Fibroblast of the conjunctiva (primary cell): ENCODE data around the gene ZMYND12.
"Not testable (repeated sequence)": the region's sequence is repeated elsewhere in the genome, so short reads cannot be mapped to it uniquely, and the experiment has no call there.

ENCODE experiments used
- DNase-seq: peaks from one replicate; pipeline ENCODE4 v3.0.0-alpha.2; 2010; ENCODE audit warnings: low read depth

The ZMYND12 gene, protein sequence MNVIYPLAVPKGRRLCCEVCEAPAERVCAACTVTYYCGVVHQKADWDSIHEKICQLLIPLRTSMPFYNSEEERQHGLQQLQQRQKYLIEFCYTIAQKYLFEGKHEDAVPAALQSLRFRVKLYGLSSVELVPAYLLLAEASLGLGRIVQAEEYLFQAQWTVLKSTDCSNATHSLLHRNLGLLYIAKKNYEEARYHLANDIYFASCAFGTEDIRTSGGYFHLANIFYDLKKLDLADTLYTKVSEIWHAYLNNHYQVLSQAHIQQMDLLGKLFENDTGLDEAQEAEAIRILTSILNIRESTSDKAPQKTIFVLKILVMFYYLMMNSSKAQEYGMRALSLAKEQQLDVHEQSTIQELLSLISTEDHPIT

DNA sequence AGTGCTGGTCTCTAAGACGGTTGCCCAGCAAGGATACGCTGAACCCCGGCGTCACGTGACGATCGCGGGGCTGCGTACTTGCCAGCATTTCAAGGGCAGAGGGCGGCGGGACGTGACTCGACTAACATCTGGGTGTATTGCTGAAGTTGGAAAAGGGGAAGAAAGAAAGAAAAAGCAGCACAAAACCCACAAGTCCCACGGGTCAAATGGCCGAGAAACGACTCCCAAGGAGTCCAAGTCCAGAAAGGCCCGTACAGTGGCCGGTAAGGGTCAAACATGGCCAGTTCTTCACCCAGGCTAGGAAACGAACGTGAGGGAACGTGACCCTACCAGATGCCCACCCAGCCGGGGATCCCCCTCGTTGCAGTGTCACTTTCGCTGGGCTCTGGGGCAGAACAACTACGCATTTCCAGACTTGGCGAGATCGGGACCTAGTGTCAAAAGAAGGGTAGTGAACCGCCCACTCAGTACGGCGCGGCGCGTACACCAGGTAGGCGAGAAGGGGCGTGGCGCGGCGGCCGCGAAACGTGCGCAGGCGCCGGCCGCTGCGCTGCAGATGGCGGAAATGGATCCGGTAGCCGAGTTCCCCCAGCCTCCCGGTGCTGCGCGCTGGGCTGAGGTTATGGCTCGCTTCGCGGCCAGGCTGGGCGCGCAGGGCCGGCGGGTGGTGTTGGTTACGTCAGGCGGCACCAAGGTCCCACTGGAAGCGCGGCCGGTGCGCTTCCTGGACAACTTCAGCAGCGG, at the start of gene ZMYND12, which contains the start of gene PPCS:
Gene ZMYND12, minus strand, starts transcription at position 13 of the 744 bp plus-strand sequence. CDS start 25 bp downstream, outside the sequence.
Gene PPCS, plus strand, starts transcription at position 534 of the 744 bp plus-strand sequence. Its CDS starts 23 bp downstream, at position 557.
- peak; percentile 47 for DNase-seq

DNA sequence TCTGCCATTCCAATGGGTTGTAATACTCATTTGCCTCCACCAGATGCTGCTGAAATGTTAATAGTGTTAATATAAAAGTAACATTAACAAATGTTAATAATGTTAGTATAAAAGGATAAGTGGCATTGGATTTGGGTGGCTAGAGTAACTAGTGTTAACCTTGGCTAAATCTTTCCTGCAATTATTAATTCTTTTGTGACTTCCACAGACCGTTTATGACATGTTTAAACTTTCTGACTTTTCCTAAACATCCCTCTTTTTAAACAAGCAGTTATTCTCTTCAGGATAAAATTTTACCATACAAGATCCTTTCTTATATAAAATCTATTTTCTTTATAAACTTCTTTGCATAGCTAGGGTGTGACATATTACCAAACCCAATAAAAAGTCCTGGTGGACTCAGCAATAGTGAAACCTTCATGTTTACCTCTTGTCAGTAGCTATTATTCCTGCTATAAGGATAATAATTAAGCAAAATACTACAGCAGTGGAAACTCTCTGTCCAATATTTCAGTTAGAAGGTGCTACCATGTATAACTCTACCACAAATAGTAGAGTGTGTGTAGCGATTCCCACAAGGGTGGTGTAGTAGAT, 48.8 kb upstream of the ZMYND12 start:
- no peak for DNase-seq

DNA sequence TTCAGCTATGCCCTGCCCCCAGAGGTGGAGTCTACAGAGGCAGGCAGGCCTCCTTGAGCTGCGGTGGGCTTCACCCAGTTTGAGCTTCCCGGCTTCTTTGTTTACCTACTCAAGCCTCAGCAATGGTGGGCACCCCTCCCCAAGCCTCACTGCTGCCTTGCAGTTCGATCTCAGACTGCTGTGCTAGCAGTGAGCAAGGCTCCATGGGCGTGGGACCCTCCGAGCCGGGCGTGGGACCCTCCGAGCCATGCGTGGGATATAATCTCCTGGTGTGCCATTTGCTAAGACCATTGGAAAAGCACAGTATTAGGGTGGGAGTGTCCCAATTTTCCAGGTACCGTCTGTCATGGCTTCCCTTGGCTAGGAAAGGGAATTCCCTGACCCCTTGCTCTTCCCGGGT, 46.2 kb upstream of the ZMYND12 start:
- not testable (repeated sequence) for DNase-seq

DNA sequence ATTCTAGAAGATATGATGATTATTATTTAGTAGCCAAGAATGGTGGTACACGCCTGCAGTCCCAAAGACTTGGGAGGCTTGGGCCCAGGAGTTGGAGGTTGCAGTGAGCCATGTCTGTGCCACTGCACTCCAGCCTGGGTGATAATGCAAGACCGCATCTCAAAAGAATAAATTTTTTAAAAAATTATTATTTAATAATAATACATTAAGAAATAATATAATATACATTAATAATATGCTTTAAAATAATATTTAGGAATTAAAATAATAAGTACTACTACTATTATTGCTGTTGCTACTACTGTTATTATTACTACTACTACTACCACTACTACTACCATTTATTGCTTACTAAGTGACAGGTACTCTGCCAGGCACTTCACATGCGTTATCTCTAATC, 34.4 kb upstream of the ZMYND12 start:
- no peak for DNase-seq

DNA sequence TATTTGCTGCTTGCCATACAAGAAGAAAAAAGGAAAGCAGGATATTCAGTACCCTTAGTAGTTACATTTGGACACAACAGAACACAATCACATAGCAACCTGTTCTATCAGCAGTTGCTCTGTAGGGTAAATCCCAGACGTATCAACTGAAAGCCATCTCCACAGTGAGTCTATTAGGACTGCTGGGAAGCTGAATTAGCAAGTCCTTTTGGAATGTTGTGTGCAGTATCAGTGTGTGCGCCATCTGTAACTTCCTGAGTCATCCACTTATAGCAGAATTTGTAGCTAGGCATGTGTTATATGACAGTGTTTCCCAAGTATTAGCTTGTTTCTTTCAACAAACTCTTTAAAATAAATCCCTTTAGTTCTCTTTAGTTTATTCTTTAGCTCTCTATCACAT, 28.6 kb upstream of the ZMYND12 start:
- DNase-seq = peak; percentile 39

DNA sequence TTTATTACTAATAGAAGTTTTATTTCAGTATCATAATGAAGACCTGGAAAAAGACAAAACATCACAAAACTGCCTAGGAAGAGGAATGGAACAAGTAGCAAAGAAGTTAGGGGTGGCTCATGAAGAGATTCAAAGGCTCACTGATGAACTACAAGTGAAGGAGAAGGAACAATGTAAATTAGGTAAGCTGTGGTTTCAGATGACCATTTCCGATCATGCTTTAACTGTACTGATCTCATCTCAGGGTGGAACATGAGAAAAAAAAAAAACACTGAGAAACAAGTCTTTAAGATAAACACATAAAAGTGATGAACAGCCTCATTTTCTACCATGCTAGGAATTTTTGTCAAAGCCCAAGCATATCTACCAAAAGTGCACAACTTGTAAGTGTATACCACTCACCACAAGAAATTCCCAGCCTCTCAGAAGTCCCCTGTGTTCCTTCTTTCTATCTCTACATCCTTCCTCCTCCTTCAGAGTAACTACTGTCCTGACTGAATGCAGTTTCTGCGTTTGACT, 26.9 kb upstream of the ZMYND12 start:
- no peak for DNase-seq

DNA sequence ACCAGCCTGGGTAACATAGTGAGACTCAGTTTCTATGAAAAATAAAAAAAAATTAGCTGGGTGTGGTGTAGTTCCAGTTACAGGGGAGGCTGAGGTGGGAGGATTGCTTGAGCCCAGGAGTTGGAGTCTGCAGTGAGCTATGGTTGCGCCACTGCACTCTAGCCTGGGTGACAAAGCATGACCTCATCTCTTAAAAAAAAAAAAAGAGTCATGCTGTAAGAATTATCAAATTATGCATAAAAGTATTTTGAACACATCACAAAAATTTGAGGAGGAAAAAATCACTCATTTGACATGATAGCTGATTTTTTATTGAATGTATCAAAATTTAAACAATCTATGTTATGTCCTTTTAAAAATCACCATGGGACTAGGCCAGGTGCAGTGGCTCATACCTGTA, 25.1 kb upstream of the ZMYND12 start:
- no peak for DNase-seq

DNA sequence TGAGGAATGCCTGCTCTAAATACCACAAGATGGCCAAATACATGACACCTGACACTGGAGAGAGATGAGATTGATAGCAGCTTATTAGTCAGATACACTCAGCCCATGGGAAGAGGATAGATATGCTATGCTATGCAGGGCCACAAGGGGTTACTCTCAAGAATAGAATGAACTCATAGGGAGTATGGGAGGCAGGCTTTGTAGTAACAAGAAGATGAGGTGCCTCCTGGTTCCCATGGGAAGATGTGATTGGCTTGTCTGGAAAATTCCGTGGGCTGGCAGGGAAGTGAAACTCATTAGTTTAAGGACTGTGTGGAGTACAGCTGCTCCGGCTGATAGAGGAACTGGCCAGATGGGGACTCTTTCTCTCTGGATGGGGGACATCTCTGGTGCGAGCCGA, 23.8 kb upstream of the ZMYND12 start:
- no peak for DNase-seq

DNA sequence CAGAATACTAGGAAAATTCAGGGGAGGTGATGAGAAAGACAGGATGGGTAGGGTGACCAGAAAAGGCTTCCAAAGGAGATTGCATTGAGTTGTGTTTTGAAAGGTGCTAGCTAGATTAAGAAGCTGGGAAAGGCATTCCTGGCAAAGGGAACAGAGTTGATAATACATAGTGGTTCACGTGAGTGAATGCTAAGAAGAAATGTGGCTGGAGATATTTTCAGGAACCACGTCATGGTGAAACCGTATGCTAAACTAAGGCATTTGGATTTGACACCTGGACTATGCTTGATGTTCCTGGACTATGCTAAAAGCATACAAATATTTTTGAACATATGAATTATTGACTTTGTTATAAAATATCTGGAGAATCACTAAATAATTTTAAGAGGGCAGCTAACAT, 22.0 kb upstream of the ZMYND12 start:
- DNase-seq = no peak

DNA sequence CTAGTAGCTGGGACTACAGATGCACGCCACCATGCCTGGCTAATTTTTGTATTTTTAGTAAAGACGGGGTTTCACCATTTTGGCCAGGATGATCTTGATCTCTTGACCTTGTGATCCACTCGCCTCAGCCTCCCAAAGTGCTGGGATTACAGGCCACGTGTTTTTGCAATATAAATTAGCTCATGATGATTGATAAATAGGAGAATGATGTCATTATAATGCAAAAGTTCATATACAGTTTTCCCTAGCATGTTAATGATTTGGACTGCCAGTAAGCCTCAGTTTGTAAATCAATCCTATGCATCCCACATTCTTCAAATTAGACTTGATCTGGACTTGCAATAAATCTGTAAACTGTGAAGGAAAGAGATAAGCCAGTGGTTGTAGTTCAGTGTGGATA, 21.5 kb upstream of the ZMYND12 start:
- DNase-seq = not testable (repeated sequence)

DNA sequence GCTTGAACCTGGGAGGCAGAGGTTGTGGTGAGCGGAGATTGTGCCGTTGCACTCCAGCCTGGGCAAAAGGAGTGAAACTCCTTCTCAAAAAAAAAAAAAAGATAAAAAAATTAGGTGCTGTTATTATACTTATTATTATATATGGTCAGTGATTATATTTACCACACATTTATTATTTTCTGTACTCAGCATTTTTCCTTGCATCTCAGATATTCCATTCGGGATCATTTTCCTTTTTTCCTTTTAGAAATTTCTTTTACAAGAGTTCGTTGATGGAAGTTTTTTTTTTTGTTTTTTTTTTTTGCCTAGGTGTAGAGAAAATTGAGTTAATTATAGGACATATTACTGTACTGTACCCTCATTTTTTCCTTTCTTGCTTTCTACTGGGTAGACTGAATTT, 20.8 kb upstream of the ZMYND12 start:
- DNase-seq = no peak

DNA sequence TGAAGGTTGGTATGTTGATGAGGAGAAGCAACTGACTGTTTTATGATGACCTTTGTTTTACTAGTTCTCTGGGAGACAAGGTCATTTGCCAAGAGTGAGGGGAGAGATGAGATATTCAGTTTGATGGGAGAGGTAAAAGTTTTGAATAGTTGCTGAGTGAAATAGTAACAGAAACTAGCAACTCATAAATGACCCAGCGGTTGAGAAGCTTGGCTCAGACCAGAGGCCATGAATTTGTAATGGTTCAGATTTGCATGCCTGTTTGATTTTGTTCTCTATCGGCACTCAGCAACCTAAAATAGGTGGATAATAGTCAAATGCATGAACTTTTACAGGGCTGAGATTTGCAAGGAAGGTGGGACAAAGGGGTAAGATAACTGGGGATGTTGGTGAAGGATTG, 13.9 kb upstream of the ZMYND12 start:
- no peak for DNase-seq

DNA sequence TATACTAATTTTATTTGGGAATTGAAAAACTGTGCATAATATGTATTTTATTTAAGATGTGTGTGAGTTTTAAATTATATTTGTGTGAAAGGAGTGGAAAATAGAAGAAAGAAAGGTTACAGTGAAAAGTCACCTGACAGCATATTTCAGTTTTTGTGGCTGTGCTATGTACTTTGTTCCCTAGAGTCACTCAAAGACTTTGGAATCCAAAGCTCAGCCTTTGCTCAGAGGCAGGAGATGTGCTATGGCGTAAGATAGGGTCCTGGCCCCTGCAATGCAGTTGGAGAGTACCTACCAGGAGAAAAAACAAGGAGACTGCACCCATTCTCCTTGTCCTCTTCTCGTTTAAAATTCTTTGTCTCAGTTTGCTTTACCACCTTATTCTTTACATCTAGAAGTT, 10.2 kb upstream of the ZMYND12 start:
- no peak for DNase-seq

DNA sequence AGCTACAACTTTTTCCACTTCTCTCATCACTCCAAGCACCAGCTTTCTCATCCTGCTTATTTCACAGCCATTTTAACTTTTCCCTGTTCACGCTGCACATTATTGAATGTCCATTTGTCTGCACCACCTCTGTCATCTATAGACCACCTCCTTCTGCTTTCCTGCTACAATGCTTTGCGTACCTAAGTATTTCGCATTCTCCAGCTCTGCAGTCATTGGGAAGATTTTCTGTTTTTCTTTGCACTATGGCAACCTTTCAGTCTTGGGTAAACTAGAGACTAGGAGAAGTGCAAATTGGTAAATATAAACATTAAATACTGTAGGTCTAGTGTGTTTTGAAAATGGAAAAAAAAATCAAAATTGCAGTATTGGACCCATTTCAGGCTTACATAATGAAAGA, 8.1 kb upstream of the ZMYND12 start:
- DNase-seq = no peak

DNA sequence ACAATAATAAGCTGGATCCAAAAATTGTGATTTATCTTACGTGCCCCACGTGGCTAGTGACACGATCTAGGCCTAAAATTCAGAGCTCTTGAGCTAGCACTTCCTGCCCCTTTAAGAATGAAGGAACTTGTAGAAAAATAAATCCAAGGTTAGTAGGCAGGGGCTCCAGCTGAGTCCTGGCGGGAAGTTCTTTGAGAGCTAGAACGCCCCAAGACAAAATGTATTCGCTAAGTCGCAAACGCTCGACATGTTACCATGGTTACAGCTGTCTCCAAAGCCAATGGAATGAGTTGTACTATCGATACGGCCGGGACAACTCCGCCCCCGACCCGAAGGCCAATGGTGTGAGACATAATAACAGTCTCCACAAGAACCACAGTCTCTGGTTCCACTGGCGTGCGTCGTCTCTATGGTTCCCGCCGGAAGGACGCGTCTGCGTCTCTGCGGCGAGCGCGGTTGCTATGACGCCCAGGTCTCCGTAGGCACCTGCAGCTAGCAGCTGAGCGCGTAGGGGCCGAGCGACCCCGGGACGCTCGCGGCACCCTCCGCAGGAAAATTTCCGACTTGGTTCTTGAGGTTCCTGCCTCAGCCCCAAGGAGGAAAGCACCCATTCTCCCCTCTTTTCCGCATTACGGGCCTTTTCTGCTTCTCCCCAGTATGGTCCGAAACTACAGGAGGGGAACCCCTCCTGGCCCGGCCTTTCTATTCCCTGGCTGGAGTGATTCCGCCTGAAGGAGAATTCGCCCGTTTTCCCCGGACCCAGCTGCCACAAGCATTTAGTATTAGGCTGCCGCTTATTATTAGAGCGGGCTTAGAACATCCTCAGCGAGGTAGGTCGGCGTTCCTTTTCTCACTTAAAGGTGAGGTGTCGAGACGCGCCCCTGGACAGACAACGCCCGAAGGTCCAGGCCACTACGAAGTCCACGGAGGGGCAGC, 7.3 kb upstream of the ZMYND12 start, which contains the start of gene CCDC30:
Gene CCDC30, plus strand, starts transcription at position 459 of the 936 bp plus-strand sequence. CDS start 17,266 bp downstream, outside the sequence.
- peak; percentile 98 for DNase-seq

DNA sequence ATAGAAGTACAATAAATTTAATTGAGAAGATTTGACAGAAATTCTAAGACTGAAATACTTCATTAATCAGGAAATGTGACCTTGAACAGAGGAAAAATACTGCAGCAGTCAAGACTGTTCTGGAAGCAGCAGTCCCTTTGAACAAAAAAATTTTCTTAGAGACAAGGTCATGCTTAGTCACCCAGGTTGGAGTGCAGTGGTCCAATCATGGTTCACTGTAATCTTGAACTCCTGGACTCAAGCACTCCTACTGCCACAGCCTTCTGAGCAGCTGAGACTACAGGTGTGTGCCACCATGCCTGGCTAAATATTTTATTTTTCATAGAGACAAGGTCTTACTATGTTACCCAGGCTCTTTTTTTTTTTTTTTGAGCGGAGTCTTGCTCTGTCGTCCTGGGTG, 5.4 kb upstream of the ZMYND12 start:
- no peak for DNase-seq

DNA sequence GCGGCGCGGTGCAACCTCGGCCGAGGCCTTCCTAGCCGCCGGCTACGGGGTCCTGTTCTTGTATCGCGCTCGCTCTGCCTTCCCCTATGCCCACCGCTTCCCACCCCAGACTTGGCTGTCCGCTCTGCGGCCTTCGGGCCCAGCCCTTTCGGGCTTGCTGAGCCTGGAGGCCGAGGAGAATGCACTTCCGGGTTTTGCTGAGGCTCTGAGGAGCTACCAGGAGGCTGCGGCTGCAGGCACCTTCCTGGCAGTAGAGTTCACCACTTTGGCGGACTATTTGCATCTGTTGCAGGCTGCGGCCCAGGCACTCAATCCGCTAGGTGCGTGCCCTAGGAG, 900 bp upstream of the ZMYND12 start:
- DNase-seq = peak; percentile 9

DNA sequence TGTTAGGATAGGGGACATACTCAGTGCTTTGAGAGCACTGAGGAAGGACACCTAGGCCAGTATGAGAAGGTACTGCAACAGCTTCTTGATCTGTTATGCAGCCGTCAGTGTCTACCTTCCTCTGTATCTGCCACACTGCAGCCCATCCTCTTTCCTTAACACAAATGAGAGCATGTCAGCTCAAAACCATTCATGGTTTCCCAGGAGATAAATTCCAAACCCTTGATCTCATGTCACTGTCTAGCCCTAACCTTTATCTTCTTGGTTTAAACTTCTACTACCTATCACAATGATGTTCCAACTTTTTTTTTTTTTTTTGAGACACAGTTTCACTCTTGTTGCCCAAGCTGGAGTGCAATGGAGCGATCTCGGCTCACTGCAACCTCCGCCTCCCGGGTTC, 1.4 kb downstream of the ZMYND12 start:
- DNase-seq = no peak

DNA sequence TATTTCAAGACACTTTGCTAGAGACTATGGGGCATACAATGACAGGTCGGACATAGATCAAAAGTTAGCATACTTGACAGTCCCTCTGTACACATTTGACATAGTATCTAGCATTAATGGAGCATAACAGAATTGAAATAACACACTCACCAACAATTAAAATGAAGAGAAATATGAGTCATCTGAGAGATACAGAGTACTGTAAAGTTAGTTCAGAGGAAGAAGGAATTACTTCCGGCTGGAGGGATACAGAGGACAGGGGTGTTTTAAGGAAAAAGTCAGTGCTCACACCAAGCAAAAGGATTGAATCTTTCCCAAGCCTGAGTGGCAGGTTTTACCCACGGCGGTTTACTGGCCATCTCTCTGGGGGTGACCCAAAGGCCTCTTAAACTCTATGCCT, 2.4 kb downstream of the ZMYND12 start:
- no peak for DNase-seq

DNA sequence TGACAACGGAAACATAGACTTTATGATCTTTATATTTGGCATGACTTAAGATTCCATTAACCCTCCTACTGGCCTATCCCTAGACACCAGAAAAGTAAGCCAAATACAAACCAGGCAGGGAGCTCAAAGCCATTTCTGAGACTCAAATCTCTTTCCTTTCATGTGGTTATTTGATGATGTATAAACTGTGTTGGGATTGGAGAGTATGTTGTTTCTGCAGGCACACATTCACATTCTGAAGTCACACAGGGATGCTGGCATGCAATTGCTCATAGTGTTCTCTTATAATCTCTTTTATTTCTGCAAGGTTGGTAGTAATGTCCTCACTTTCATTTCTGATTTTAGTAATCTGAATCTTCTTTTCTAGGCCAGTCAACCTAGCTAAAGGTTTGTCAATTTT, 5.8 kb downstream of the ZMYND12 start:
- DNase-seq = no peak

DNA sequence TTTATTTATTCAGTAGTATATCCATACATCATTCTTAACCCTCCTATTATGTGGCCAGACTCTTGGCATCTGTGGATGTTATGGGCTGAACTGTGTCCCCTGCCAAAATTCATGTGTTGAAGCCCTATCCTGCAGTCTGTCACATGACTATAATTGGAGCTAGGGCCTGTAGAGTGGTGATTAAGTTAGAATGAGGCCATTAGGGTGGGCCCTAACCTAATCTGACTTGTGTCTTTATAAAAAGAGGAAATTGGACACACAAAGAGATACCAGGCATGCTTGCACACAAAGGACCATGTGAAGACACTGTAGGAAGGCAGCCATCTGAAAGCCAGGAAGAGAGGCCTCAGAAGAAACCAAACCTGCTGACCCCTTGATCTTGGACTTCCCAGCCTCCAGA, 6.6 kb downstream of the ZMYND12 start:
- DNase-seq = no peak

DNA sequence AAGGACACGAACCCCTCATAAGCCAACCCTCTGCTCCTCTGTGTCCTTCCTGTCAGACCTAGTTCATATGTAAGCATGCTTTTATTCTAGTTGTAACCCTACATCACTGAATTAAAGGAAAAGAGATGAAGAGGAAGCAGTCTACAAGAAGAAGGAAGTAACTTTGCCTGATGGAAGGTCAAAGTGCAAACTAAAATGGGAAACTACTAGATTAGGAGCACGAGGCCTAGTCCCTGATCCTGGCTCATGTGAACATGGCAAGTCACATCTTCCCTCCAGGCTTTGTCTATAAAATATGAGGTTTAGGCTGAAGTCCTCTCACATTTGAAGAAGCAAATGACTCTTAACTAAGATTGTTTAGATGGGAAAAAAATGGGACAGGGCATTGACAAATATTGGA, 13.2 kb downstream of the ZMYND12 start:
- no peak for DNase-seq
